Panc1 (cell line): ENCODE data around the gene FBXO40. TPM values are rescaled to one million over a fixed set of nuclear protein-coding genes. Genes with fewer than 3 reads are reported as not detected.

Source experiments
- ATAC-seq: fragments of 200-7000 bp; cut with Tn5 transposase; 2 replicates; pipeline ENCODE4 v1.9.1; 2020; ENCODE audit warnings: mild to moderate bottlenecking, moderate library complexity
- BruUV-seq: library from RNA; stranded (reverse); fragments of 400-500 nt; replicated peaks from 2 replicates; lab custom pipeline; 2021; lab: Mats Ljungman, UMichigan
- CTCF ChIA-PET: fragments of 300-600 bp; sonication (Branson Sonifier 250); formaldehyde crosslinking; loops from one replicate; lab custom pipeline; 2022; ENCODE audit warnings: antibody characterized with exemption; lab: Charles Lee
- POLR2A ChIA-PET: fragments of 300-600 bp; sonication (Branson Sonifier 250); formaldehyde crosslinking; loops from one replicate; lab custom pipeline; 2022; ENCODE audit warnings: antibody characterized with exemption; lab: Charles Lee
- DNase-seq: peaks from one replicate; pipeline ENCODE4 v3.0.0-alpha.2; 2010; ENCODE audit warnings: low read depth, low spot score
- H3K27ac ChIP-seq: 2 replicates; pipeline ENCODE4 v1.5.1; 2011; ENCODE audit warnings: mild to moderate bottlenecking, low read length, inconsistent platforms
- H3K27me3 ChIP-seq: fragments of 200-500 bp; sonication (Bioruptor generic); 2 replicates; pipeline ENCODE4 v1.6.0; 2014; ENCODE audit warnings: low read length, inconsistent platforms; ENCODE audit not compliant: control insufficient read depth, insufficient read depth
- H3K36me3 ChIP-seq: fragments of 200-500 bp; sonication (Bioruptor generic); 2 replicates; pipeline ENCODE4 v1.5.1; 2014; ENCODE audit warnings: inconsistent platforms, mild to moderate bottlenecking, low read length, moderate library complexity; ENCODE audit not compliant: control insufficient read depth, insufficient read depth
- H3K4me1 ChIP-seq: 2 replicates; pipeline ENCODE4 v1.5.1; 2011; ENCODE audit warnings: inconsistent platforms, mild to moderate bottlenecking, low read length, moderate library complexity; ENCODE audit not compliant: control insufficient read depth, insufficient read depth
- H3K4me3 ChIP-seq, 2 experiments: 2 replicates each; pipeline ENCODE4 v1.5.1; 2011 to 2012; ENCODE audit warnings: low read depth in 2 of 2, low read length in 2 of 2, mild to moderate bottlenecking in 2 of 2, inconsistent platforms in 1 of 2, moderate library complexity in 1 of 2
- H3K9me3 ChIP-seq: fragments of 200-500 bp; sonication (Bioruptor generic); 2 replicates; pipeline ENCODE4 v1.5.1; 2014; ENCODE audit warnings: low read depth, mild to moderate bottlenecking, inconsistent platforms, low read length, moderate library complexity; ENCODE audit not compliant: control insufficient read depth, insufficient read depth
- CTCF ChIP-seq: fragments of 450-650 bp; IDR thresholded peaks from 2 replicates; pipeline ENCODE4 v1.5.1; 2017; ENCODE audit warnings: mild to moderate bottlenecking
- POLR2AphosphoS5 ChIP-seq: IDR thresholded peaks from 2 replicates; pipeline ENCODE4 v1.6.1; 2012; ENCODE audit warnings: mild to moderate bottlenecking, low read depth, low read length, moderate library complexity
- REST ChIP-seq, 2 experiments: IDR thresholded peaks; 2 replicates each; pipeline ENCODE4 v1.6.1; 2011 to 2012; ENCODE audit warnings: low read depth in 2 of 2, control low read depth in 1 of 2, low read length in 1 of 2, mild to moderate bottlenecking in 1 of 2, moderate library complexity in 1 of 2; ENCODE audit not compliant: insufficient read depth in 1 of 2
- SIN3A ChIP-seq: IDR thresholded peaks from 2 replicates; pipeline ENCODE4 v1.6.1; 2012; ENCODE audit warnings: low read depth, mild to moderate bottlenecking, low read length, moderate library complexity, borderline replicate concordance; ENCODE audit not compliant: insufficient read depth
- TCF7L2 ChIP-seq: IDR thresholded peaks from 2 replicates; pipeline ENCODE4 v1.6.1; 2011; ENCODE audit warnings: mild to moderate bottlenecking, low read depth, low read length, inconsistent platforms
- in situ Hi-C: cut with HindIII; loops from 2 replicates; pipeline ENCODE4 v1.10.0; 2016; ENCODE audit warnings: low sequenced_read_pairs, low pct_unique_long_range_greater_than_20kb
- intact Hi-C: fragments of 100-400 bp; cut with micrococcal nuclease; formaldehyde crosslinking; loops from one replicate; pipeline ENCODE4 v1.10.0; 2022; ENCODE audit not compliant: unreplicated experiment
- total RNA-seq: library from RNA; stranded (reverse); gene quantifications from one replicate; pipeline ENCODE4 v1.2.1, GENCODE V29; 2021; ENCODE audit not compliant: unreplicated experiment

Gene FBXO40
- total RNA-seq, 1 experiment from 2014 or later = not detected

GRCh38 chr3:121624147-121624899 lies 31.1 kb downstream of the FBXO40 start:
- no peak for TF ChIP-seq REST (IDR thresholded peaks at IDR 0.05; ENCODE audit: insufficient read depth in 1 of 2, low read depth in 2 of 2, low read length in 1 of 2)
- no peak for TF ChIP-seq POLR2AphosphoS5
- no peak for TF ChIP-seq SIN3A
- TF ChIP-seq CTCF = no peak
- no peak for TF ChIP-seq TCF7L2
- POLR2A ChIA-PET = no interaction called here
- DNase-seq = no peak
- in situ Hi-C loops = no loop called here
- intact Hi-C loops = no loop called here
- Histone ChIP-seq H3K4me1 (no peaks in the 10 kb centered on the region), H3K9me3 (no peaks in the 10 kb centered on the region), H3K27ac (no peak overlapping the region), H3K4me3 (no peak overlapping the region), H3K36me3 (no peaks in the 10 kb centered on the region), H3K27me3 (peaks cover 7% of the 10 kb centered on the region; the same call in 1 of the 2 replicates)
- no TSS peak for BruUV-seq
- ATAC-seq = no peak
- CTCF ChIA-PET = interaction anchor here (0.6 kb wide), 1 partner anchor 1027 kb away, joined by 3 read pairs; no protein-coding TSS in a partner anchor

GRCh38 chr3:121626495-121626894 lies 33.3 kb downstream of the FBXO40 start:
- intact Hi-C loops = no loop called here
- H3K4me1 ChIP-seq = no peaks in the 10 kb centered on the region
- BruUV-seq = no TSS peak
- H3K9me3 ChIP-seq = no peaks in the 10 kb centered on the region
- in situ Hi-C loops = no loop called here
- DNase-seq (no peak), ATAC-seq (no peak)
- no peak for TF ChIP-seq POLR2AphosphoS5
- TF ChIP-seq TCF7L2 = no peak
- no peak for TF ChIP-seq REST (IDR thresholded peaks at IDR 0.05; ENCODE audit: insufficient read depth in 1 of 2, low read depth in 2 of 2, low read length in 1 of 2)
- no peak for TF ChIP-seq SIN3A
- TF ChIP-seq CTCF = no peak
- no peak overlapping the region for H3K4me3 ChIP-seq
- ChIA-PET POLR2A (no interaction called here), CTCF (no interaction called here)
- peaks cover under 1% of the 10 kb centered on the region; the same call in 1 of the 2 replicates for H3K27me3 ChIP-seq
- no peaks in the 10 kb centered on the region for H3K36me3 ChIP-seq
- no peak overlapping the region for H3K27ac ChIP-seq
